Right cardiac atrium (tissue), 5 donors: ENCODE measurements around the gene PC. TPM values are rescaled to one million over a fixed set of nuclear protein-coding genes. Genes with fewer than 3 reads are reported as not detected.
"Not testable (repeated sequence)": the region's sequence is repeated elsewhere in the genome, so short reads cannot be mapped to it uniquely, and the experiment has no call there.

ENCODE experiments used
- ATAC-seq, 2 donors: fragments of 200-7000 bp; cut with Tn5 transposase; one replicate each; pipeline versions ENCODE4 v1.8.0 to v1.9.1; 2020; ENCODE audit warnings: moderate library complexity in 2 of 2, mild to moderate bottlenecking in 1 of 2
- DNase-seq, 3 donors: peaks; one replicate each; pipeline ENCODE4 v3.0.0-alpha.2; 2020
- H3K27ac ChIP-seq: one replicate; pipeline ENCODE4 v1.5.1; 2013; ENCODE audit warnings: mild to moderate bottlenecking, low read length, control low read depth, moderate library complexity
- H3K27me3 ChIP-seq: one replicate; pipeline ENCODE4 v1.6.1; 2013; ENCODE audit not compliant: control insufficient read depth, insufficient read depth
- H3K4me1 ChIP-seq: one replicate; pipeline ENCODE4 v1.6.1; 2013; ENCODE audit warnings: low read length; ENCODE audit not compliant: control insufficient read depth, insufficient read depth
- H3K4me3 ChIP-seq: one replicate; pipeline ENCODE4 v1.5.1; 2013; ENCODE audit warnings: low read length, control low read depth
- H3K9me3 ChIP-seq: one replicate; pipeline ENCODE4 v1.6.1; 2013; ENCODE audit warnings: low read length; ENCODE audit not compliant: control insufficient read depth
- WGBS: extraction: QIAGEN DNeasy Blood & Tissue Kit; methylation state at CpG from one replicate; pipeline ENCODE4 v1.1.7; 2013; 5-methylcytosine and 5-hydroxymethylcytosine counted together
- intact Hi-C, 4 donors: fragments of 100-400 bp; cut with DNase I; formaldehyde crosslinking; loops; one replicate each; pipeline versions ENCODE4 v1.11.0 to v1.14.0; 2022 to 2023
- polyA plus RNA-seq: library from polyadenylated mRNA; stranded (reverse); fragments of 200-250 nt; gene quantifications from one replicate; pipeline ENCODE4 v1.2.3, GENCODE V29; 2013
- total RNA-seq, 4 donors: library from RNA; stranded (reverse); fragmentation: NEBNext Ultra II Directional; extraction: Animal tissue kit (Norgen Biotek cat#: 25700); gene quantifications; one replicate each; pipeline ENCODE4 v1.2.1, GENCODE V29; 2021
- donor health status: healthy with polysubstance abuse.
- donor health status: DM: no; HTN: yes; CAD: no.
- donor health status: DM: no; HTN: no; CAD: no.
- donor health status: DM: no; HTN: yes; CAD: no; lungs with severe emphysema.
- donor health status: DM: yes; HTN: yes; CAD: no.

The PC gene
- total and polyA plus RNA-seq, 5 donors: 7.2 to 22.6 (median 9.6) TPM

DNA sequence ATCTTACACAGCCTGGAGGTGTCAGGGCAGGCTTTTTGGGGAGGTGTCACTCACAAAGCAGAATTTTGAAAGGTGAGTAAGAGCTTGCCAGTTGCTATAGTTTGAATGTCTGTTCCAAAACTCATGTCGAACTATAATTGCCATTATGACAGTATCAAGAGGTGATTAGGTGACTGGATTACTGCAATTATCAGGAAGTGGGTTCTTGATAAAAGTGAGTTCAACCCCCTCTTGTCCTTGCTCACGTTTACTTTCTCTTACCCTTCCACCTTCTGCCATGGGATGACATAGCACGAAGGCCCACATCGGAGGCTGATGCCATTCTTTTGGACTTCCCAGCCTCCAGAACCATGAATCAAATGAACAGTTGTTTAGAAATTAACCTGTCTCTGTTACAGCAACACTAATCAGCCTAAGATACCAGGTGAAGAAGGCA lies 12.2 kb upstream of the PC start:
- WGBS: 84% methylated on average over 4 of the region's 4 CpGs
- H3K4me3 ChIP-seq: no peak overlapping the region
- peaks cover 1% of the 10 kb centered on the region for H3K9me3 ChIP-seq
- peaks cover 5% of the 10 kb centered on the region for H3K4me1 ChIP-seq
- H3K27me3 ChIP-seq: no peaks in the 10 kb centered on the region
- no peak for DNase-seq
- ATAC-seq: no peak
- H3K27ac ChIP-seq: peak overlapping the region; percentile 42
- intact Hi-C loops: no loop called here

DNA sequence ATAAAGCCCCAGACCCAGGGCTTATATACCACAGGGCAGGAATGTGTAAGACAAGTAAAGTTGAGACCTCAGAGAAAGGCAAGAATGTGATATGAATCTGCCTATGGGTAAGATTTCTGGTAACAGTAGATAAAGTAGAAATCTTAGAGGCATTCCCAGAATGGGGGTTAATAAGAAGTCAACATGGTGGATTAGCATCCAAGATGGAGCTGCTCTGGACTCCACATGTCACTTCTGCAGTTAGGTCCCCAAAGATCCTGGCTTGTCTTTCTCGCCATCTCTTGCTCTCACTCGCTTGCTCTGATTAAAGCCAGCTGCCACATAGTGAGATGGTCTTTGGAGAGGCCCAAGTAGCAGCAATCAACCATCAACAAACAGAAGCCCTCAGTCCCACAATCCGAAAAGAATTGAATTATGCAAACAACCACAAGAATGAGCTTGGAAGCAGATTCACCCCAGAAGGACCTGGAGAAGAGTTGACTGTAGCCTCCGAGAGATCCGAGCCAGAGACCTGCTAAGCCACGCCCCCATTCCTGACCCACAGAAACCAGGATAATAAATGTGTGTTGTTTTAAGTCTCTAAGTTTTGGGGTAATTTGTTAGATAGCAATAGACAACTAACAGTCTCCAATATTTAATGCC lies 11.5 kb upstream of the PC start:
- no peak overlapping the region for H3K27ac ChIP-seq
- intact Hi-C loops: no loop called here
- H3K27me3 ChIP-seq: no peaks in the 10 kb centered on the region
- H3K4me1 ChIP-seq: peaks cover 5% of the 10 kb centered on the region
- ATAC-seq (no peak), DNase-seq (no peak)
- H3K9me3 ChIP-seq: peaks cover 1% of the 10 kb centered on the region
- WGBS: 89% methylated on average over 6 of the region's 6 CpGs
- H3K4me3 ChIP-seq: no peak overlapping the region

DNA sequence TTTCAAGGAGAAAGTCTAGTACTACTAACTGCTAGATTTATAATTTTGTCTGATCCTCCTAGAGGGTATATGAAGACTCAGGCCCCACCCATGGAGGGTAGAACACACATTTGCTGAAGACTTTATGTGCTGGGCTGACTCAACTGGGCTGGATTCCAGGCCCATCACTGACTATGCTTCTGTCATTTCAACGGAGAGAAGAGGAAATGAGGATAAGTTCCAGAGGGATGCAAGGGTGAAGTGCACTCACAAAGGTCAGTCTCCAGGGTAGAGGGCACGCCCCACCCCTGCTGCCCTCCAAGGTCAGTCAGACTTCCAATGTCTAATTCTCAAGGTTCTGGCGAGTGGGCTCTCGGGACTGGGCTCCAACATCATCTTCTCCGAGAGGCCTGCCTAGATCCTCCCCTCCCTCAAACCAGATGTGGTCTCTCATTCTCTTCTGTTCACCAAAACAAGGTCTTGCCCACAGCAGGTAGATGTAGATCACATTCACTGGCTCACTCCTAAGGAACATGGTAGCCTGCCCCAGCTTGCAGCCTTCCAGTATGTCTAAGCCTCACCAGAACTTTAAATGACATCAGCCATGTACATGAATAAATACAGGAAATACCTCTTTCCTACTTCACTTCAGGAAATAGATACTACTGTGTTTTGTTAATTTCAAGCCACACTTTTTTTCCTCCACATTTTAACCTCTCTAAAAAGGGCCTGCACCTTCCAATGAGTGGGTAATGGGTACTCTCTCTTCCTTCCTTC lies 9.7 kb upstream of the PC start:
- ATAC-seq (peak in 1 of 2 donors; percentile 24), DNase-seq (peak in 1 of 3 donors; percentile 53)
- Histone ChIP-seq H3K4me3 (no peak overlapping the region), H3K4me1 (peaks cover 5% of the 10 kb centered on the region), H3K9me3 (peaks cover 1% of the 10 kb centered on the region), H3K27me3 (no peaks in the 10 kb centered on the region), H3K27ac (no peak overlapping the region)
- WGBS: 69% methylated on average over 5 of the region's 5 CpGs
- intact Hi-C loops: no loop called here

DNA sequence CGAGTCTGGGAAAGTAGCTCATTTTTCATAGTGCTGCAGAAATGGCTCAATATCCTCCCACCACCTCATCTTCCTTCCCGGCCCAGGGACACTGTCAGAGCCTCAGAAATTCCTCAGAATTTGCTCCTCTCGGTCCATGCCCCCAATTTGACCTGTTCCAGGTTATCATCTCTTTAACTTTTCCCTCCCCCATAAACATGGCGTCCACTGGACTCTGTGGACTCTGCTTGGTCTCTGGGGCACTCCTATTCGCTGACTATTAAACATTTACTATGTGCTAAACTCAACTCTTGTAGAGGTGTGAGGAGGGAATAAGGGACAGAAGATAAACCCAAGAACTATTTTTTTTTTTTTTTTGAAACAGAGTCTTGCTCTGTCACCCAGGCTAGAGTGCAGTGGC lies 8.2 kb upstream of the PC start:
- ATAC-seq (no peak), DNase-seq (no peak)
- intact Hi-C loops: no loop called here
- H3K4me1 ChIP-seq: peaks cover 5% of the 10 kb centered on the region
- no peak overlapping the region for H3K27ac ChIP-seq
- peaks cover 1% of the 10 kb centered on the region for H3K9me3 ChIP-seq
- H3K27me3 ChIP-seq: no peaks in the 10 kb centered on the region
- 71% methylated on average over 5 of the region's 5 CpGs for WGBS
- no peak overlapping the region for H3K4me3 ChIP-seq

DNA sequence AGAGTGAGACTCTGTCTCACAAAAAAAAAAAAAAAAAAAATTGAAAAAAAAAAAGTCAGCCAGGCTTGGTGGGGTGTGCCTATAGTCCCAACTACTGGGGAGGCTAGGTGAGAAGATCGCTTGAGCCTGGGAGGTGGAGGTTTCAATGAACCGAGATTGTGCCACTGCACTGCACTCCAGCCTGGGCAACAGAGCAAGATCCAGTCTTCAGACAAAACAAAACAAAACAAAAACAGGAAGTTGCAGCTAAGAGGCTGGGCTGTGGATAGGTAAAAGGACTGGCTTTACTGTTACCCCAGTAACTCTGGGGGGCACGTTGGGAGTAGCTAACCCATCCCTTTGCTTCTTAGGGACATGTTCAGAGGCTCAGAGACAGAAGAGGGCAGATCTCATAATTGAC lies 6.3 kb upstream of the PC start:
- no peak for ATAC-seq
- Histone ChIP-seq H3K4me1 (peaks cover 5% of the 10 kb centered on the region), H3K9me3 (no peaks in the 10 kb centered on the region), H3K4me3 (no peak overlapping the region), H3K27ac (no peak overlapping the region), H3K27me3 (no peaks in the 10 kb centered on the region)
- 74% methylated on average over 3 of the region's 3 CpGs for WGBS
- intact Hi-C loops: no loop called here
- DNase-seq: no peak

DNA sequence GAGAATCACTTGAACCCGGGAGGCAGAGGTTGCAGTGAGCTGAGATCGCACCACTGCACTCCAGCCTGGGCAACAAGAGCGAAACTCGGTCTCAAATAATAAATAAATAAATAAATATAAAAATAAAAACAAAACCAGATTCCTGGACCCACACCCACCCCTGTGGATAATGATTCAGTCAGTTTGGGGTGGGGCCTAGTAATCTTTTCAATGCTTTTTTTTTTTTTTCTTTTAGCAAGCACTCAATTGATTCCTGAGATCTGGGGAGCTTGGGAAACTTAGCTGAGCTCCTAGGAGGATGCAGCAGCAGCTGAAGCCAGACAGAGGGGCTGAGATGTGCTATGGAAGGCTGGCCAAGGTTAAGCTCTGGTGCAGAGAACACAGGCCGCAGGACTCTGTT lies 4.6 kb upstream of the PC start:
- no peak overlapping the region for H3K27ac ChIP-seq
- ATAC-seq (no peak), DNase-seq (no peak)
- H3K27me3 ChIP-seq: no peaks in the 10 kb centered on the region
- H3K4me1 ChIP-seq: peaks cover 8% of the 10 kb centered on the region
- 98% methylated on average over 5 of the region's 5 CpGs for WGBS
- intact Hi-C loops: no loop called here
- no peak overlapping the region for H3K4me3 ChIP-seq
- no peaks in the 10 kb centered on the region for H3K9me3 ChIP-seq

DNA sequence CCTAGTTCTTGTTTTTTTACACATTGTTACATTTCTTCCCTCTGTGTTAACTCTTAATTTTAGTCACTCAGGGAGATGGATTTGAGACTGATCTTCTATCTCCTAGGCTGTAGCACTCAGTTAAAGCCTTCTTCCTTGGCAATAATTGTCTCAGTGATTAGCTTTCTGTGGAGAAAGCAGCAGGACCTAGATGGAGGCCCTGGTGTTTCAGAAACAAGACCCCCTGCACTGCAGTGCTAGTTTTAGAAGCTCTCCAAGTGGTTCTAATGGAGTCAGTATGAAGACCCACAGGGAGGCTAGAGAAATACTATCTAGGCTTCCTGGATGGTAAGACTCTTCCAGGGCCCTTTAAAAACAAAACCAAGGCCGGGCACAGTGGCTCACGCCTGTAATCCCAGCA lies 4.1 kb upstream of the PC start:
- no peak for ATAC-seq
- intact Hi-C loops: no loop called here
- H3K27ac ChIP-seq: no peak overlapping the region
- H3K27me3 ChIP-seq: no peaks in the 10 kb centered on the region
- H3K4me3 ChIP-seq: no peak overlapping the region
- no peak for DNase-seq
- no peaks in the 10 kb centered on the region for H3K9me3 ChIP-seq
- 94% methylated on average over 2 of the region's 2 CpGs for WGBS
- peaks cover 5% of the 10 kb centered on the region for H3K4me1 ChIP-seq

DNA sequence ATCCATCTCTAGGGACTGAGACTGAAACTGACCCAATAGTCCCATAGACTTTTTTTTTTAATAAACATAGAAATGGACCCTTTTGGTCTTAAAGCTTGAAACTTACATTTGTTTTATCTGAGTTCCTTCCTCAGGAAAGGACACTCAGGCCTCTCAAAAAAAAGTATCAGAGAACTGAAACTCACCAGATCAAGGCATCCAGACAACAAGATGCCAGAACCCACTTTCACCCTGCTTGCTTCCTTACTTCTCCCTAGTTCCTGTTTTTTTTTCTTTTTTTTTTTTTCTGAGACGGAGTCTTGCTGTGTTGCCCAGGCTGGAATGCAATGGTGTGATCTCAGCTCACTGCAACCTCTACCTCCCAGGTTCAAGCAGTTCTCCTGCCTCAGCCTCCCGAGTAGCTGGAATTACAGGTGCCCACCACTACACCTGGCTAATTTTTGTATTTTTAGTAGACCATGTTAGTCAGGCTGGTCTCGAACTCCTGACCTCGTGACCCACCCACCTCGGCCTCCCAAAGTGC lies 3.6 kb upstream of the PC start:
- 80% methylated on average over 5 of the region's 5 CpGs for WGBS
- H3K27me3 ChIP-seq, H3K4me1 ChIP-seq, DNase-seq, ATAC-seq, H3K4me3 ChIP-seq, H3K27ac ChIP-seq, intact Hi-C loops, H3K9me3 ChIP-seq: not testable (repeated sequence)

DNA sequence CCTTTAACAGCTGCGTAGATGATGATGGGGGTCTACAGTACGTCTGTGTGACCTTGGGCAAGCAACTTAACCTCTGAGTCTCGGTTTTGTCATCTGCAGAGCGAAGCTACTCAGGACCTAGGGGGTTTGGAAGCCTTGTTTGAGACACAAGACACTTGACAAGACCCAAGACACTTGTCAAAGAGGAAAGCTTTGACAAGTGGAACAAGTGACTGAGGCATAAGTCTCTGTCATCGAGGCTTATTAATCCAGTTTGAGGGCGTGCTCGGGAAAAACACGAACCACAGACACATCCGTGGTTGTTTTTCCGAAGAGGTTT lies 732 bp upstream of the PC start:
- no peak overlapping the region for H3K4me3 ChIP-seq
- DNase-seq: no peak
- intact Hi-C loops: no loop called here
- no peak for ATAC-seq
- H3K4me1 ChIP-seq: peaks cover 5% of the 10 kb centered on the region
- H3K9me3 ChIP-seq: no peaks in the 10 kb centered on the region
- WGBS: 32% methylated on average over 10 of the region's 10 CpGs
- peak overlapping the region; percentile 61 for H3K27ac ChIP-seq
- H3K27me3 ChIP-seq: no peaks in the 10 kb centered on the region

DNA sequence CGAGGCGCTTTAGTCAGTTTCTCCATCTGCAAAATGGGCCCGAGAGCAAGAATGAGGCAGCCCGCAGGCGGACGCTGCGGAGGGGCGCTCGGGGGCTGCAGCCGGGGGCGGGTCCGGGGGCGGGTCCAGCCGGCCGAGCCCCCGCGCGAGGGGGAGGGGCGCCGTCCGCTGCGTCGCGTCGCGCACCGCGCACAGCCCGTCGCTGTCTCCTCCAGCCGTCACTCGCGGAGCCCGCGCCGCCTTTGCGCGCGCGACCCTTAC lies 282 bp downstream of the PC start:
- Histone ChIP-seq H3K27ac (peak overlapping the region; percentile 79), H3K9me3 (no peaks in the 10 kb centered on the region), H3K4me3 (peak overlapping the region; percentile 57), H3K27me3 (no peaks in the 10 kb centered on the region), H3K4me1 (peaks cover 5% of the 10 kb centered on the region)
- DNase-seq (no peak), ATAC-seq (peak; percentile 63 to 69)
- intact Hi-C loops: no loop called here
- under 1% methylated on average over 40 of the region's 40 CpGs for WGBS

DNA sequence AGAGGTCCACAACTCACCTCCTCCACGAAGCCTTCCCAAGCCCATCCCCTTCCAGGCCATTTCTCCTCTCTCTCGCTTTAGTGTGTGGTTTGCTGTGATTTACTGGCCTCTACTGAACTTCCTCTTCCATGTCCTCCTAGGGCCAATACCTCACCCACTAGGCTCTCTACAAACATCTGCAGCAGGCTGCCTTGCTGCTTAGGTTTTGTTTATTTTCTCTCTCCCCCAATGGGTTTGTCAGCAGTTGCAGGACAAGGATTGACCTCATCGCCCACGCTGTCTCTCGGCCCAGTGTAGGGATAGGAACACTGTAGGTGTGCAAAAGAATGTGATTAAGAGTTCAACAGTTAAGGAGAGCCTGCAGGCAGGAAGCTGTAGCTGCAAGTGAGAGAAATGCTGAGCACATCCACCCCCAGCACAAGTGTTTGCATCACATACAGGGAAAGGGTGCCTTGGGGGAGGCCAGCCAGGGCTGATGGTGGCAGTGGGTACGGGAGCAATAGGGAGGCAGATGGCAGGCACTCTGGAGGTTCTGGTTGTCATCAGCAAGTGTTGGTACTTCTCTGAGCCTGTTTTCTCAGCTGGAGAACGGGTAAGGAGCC lies 1.4 kb downstream of the PC start:
- ATAC-seq (no peak), DNase-seq (no peak)
- intact Hi-C loops: no loop called here
- H3K27ac ChIP-seq: no peak overlapping the region
- H3K9me3 ChIP-seq: no peaks in the 10 kb centered on the region
- no peaks in the 10 kb centered on the region for H3K27me3 ChIP-seq
- H3K4me3 ChIP-seq: no peak overlapping the region
- WGBS: 63% methylated on average over 7 of the region's 7 CpGs
- peaks cover 5% of the 10 kb centered on the region for H3K4me1 ChIP-seq
